A549 (cell line): ENCODE data around the gene TTBK2. TPM values are rescaled to one million over a fixed set of nuclear protein-coding genes. Genes with fewer than 3 reads are reported as not detected.

Source experiments
- ATAC-seq, 2 experiments: fragments of 200-7000 bp in 1 of 2; fragments of >200 bp in 1 of 2; cut with Nextera tagmentation in 1 of 2; cut with Tn5 transposase in 1 of 2; 3 replicates each; pipeline versions ENCODE4 v1.8.0 to v1.9.1; 2018 to 2020; ENCODE audit warnings: mild to moderate bottlenecking in 1 of 2, moderate library complexity in 1 of 2
- CTCF ChIA-PET: fragments of 300-600 bp; sonication (Branson Sonifier 250); formaldehyde crosslinking; extraction: SDS; loops from one replicate; lab custom pipeline; 2021; ENCODE audit warnings: antibody characterized with exemption, inconsistent platforms; lab: Yijun Ruan, JAX
- POLR2A ChIA-PET: fragments of 350-600 bp; formaldehyde crosslinking; extraction: SDS; loops from one replicate; lab custom pipeline; 2021; ENCODE audit warnings: antibody characterized with exemption, inconsistent platforms; lab: Yijun Ruan, JAX
- DNase-seq, 2 experiments: peaks; one replicate each; pipeline versions ENCODE4 v3.0.0 to v3.0.0-alpha.2; 2011 to 2016; ENCODE audit warnings: low read depth in 1 of 2, low spot score in 1 of 2
- FAIRE-seq: peaks from 2 replicates; lab custom pipeline; 2011; peaks lifted over from hg19 to GRCh38; lab: Jason Lieb, UNC
- H3K27ac ChIP-seq, 2 experiments: fragments of >200 bp; sonication (Bioruptor Twin); formaldehyde crosslinking; 3 replicates each; pipeline ENCODE4 v1.5.1; 2016 to 2017
- H3K4me1 ChIP-seq: fragments of >200 bp; sonication (Bioruptor Twin); formaldehyde crosslinking; 3 replicates; pipeline ENCODE4 v1.6.1; 2016
- H3K4me2 ChIP-seq: fragments of >200 bp; sonication (Bioruptor Twin); formaldehyde crosslinking; 3 replicates; pipeline ENCODE4 v1.6.1; 2016
- H3K4me3 ChIP-seq: fragments of >200 bp; sonication (Bioruptor Twin); formaldehyde crosslinking; 3 replicates; pipeline ENCODE4 v1.5.1; 2016
- H3K9me3 ChIP-seq: fragments of >200 bp; sonication (Bioruptor Twin); formaldehyde crosslinking; 3 replicates; pipeline ENCODE4 v1.6.1; 2016
- CBX2 ChIP-seq: fragments of 200-600 bp; sonication (generic); IDR thresholded peaks from 2 replicates; pipeline ENCODE4 v1.6.1; 2016; ENCODE audit warnings: low read depth, mild to moderate bottlenecking, borderline replicate concordance
- CEBPB ChIP-seq, 2 experiments: fragments of >200 bp in 1 of 2; sonication (Bioruptor Twin) in 1 of 2; formaldehyde crosslinking in 1 of 2; IDR thresholded peaks; 2 replicates each; pipeline ENCODE4 v1.6.1; 2012 to 2016
- EHF ChIP-seq: fragments of 250-450 bp; sonication (Bioruptor Pico); IDR thresholded peaks from 2 replicates; pipeline ENCODE4 v1.5.0; 2020; ENCODE audit warnings: mild to moderate bottlenecking
- EHMT2 ChIP-seq: fragments of 200-600 bp; sonication (generic); IDR thresholded peaks from 2 replicates; pipeline ENCODE4 v1.6.1; 2016; ENCODE audit warnings: antibody characterized with exemption, low read depth, mild to moderate bottlenecking, moderate library complexity
- EP300 ChIP-seq, 2 experiments: fragments of >200 bp; sonication (Bioruptor Twin); formaldehyde crosslinking; IDR thresholded peaks; 2 replicates in 1 of 2; 3 replicates in 1 of 2; pipeline ENCODE4 v1.6.1; 2016 to 2017
- FOSB ChIP-seq: fragments of 250-450 bp; sonication (Bioruptor Pico); IDR thresholded peaks from 2 replicates; pipeline ENCODE4 v1.5.0; 2020; ENCODE audit warnings: mild to moderate bottlenecking, moderate library complexity
- FOXS1 ChIP-seq: fragments of 250-450 bp; sonication (Bioruptor Pico); IDR thresholded peaks from 2 replicates; pipeline ENCODE4 v1.5.0; 2020; ENCODE audit warnings: mild to moderate bottlenecking, moderate library complexity
- GATA3 ChIP-seq: IDR thresholded peaks from 2 replicates; pipeline ENCODE4 v1.6.1; 2012; ENCODE audit warnings: borderline replicate concordance
- HOXA7 ChIP-seq: fragments of 250-450 bp; sonication (Bioruptor Pico); IDR thresholded peaks from 2 replicates; pipeline ENCODE4 v1.5.0; 2020; ENCODE audit warnings: mild to moderate bottlenecking, moderate library complexity
- JUNB ChIP-seq: fragments of >200 bp; sonication (Bioruptor Twin); formaldehyde crosslinking; IDR thresholded peaks from 2 replicates; pipeline ENCODE4 v1.6.1; 2016
- MAZ ChIP-seq: fragments of 150-350 bp; IDR thresholded peaks from 2 replicates; pipeline ENCODE4 v1.6.1; 2014; ENCODE audit warnings: antibody characterized with exemption, low read depth, low read length, borderline replicate concordance
- NPAS2 ChIP-seq: fragments of 250-450 bp; sonication (Bioruptor Pico); IDR thresholded peaks from 2 replicates; pipeline ENCODE4 v1.8.0; 2022; ENCODE audit warnings: mild to moderate bottlenecking, moderate library complexity, borderline replicate concordance
- PHF8 ChIP-seq: fragments of 200-600 bp; sonication (generic); IDR thresholded peaks from 2 replicates; pipeline ENCODE4 v1.6.1; 2016; ENCODE audit warnings: low read depth, mild to moderate bottlenecking, antibody characterized with exemption, moderate library complexity, borderline replicate concordance
- RAD21 ChIP-seq, 2 experiments: fragments of >200 bp in 1 of 2; sonication (Bioruptor Twin) in 1 of 2; formaldehyde crosslinking in 1 of 2; IDR thresholded peaks in 1 of 2; conservative IDR thresholded peaks in 1 of 2; 2 replicates in 1 of 2; 3 replicates in 1 of 2; pipeline ENCODE4 v1.6.1; 2012 to 2018; ENCODE audit warnings: inconsistent platforms in 1 of 2
- RARB ChIP-seq: fragments of 250-450 bp; sonication (Bioruptor Pico); IDR thresholded peaks from 2 replicates; pipeline ENCODE4 v1.8.0; 2021; ENCODE audit warnings: mild to moderate bottlenecking, moderate library complexity
- RCOR1 ChIP-seq: fragments of 150-350 bp; IDR thresholded peaks from 2 replicates; pipeline ENCODE4 v1.6.1; 2014; ENCODE audit warnings: antibody characterized with exemption, low read length, low read depth
- RNF2 ChIP-seq: fragments of 200-600 bp; sonication (generic); IDR thresholded peaks from 2 replicates; pipeline ENCODE4 v1.6.1; 2016; ENCODE audit warnings: low read depth, mild to moderate bottlenecking, antibody characterized with exemption, moderate library complexity, borderline replicate concordance
- SREBF2 ChIP-seq: fragments of 450-650 bp; IDR thresholded peaks from 2 replicates; pipeline ENCODE4 v1.6.1; 2014; ENCODE audit warnings: mild to moderate bottlenecking, moderate library complexity
- ZC3H11A ChIP-seq: fragments of 450-650 bp; IDR thresholded peaks from 2 replicates; pipeline ENCODE4 v1.6.1; 2014; ENCODE audit warnings: antibody characterized with exemption, mild to moderate bottlenecking
- ZFP36 ChIP-seq: fragments of 450-650 bp; IDR thresholded peaks from 2 replicates; pipeline ENCODE4 v1.6.1; 2014; ENCODE audit warnings: borderline replicate concordance; ENCODE audit not compliant: partially characterized antibody
- WGBS: methylation state at CpG from one replicate; pipeline ENCODE4 v1.1.6; 2017; ENCODE audit errors: missing lambda C conversion rate; 5-methylcytosine and 5-hydroxymethylcytosine counted together
- polyA plus RNA-seq, 4 experiments: library from polyadenylated mRNA; depleted of rRNA in 3 of 4; stranded (reverse); fragments of >200 nt; fragmentation: RNase III in 1 of 4; extraction: RNeasy Plus Mini Kit Qiagen cat#74134 plus additional on column Dnase treatment in 1 of 4; gene quantifications; 2 replicates in 3 of 4; 3 replicates in 1 of 4; pipeline ENCODE4 v1.2.3, GENCODE V29; 2011 to 2017
- TF ChIP-seq, protein P1 (sequence below): fragments of >200 bp; sonication (Bioruptor Twin); formaldehyde crosslinking; IDR thresholded peaks from 3 replicates; pipeline ENCODE4 v1.5.1; 2016
- TF ChIP-seq, protein P2 (sequence below): fragments of >200 bp; sonication (Bioruptor Twin); formaldehyde crosslinking; IDR thresholded peaks from 2 replicates; pipeline ENCODE4 v1.6.1; 2016
- TF ChIP-seq, protein P3 (sequence below): IDR thresholded peaks from 2 replicates; pipeline ENCODE4 v1.6.1; 2012; ENCODE audit warnings: low read depth, borderline replicate concordance
- TF ChIP-seq, protein P4 (sequence below): fragments of 150-350 bp; IDR thresholded peaks from 2 replicates; pipeline ENCODE4 v1.6.1; 2014; ENCODE audit warnings: low read depth, mild to moderate bottlenecking, low read length
- TF ChIP-seq, protein P5 (sequence below): fragments of 450-650 bp; IDR thresholded peaks from 2 replicates; pipeline ENCODE4 v1.6.1; 2014; ENCODE audit warnings: antibody characterized with exemption

Gene TTBK2
- polyA plus RNA-seq, 2 of the 4 experiments (the other 2 are of a cell fraction): 2.3 to 5.6 TPM

DNA sequence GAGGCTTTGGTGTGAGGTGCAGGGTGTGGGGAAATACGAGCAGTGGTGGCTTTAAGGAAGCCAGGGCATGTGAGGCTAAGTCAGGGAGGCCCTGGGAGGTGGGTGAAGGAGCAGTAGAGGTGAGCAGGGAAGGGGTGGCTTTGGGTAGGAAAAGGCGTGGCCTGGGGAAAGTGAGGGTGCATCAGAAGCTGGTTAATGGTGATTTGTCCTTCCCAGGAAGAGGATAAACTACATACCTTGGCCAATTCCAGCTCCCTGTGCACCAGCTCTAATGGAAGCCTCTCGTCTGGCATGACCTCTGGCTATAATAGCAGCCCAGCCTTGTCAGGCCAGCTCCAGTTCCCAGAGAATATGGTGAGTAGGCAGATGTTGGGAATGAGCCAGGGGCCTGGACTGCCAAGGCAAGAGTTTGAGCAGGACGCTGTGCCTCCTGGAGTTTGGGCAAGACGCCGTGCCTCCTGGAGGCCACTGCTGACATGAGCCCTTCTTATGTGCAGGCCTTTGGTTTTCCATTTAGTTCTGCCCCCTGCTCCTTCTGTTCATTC is 225.0 kb downstream of the TTBK2 start (continued):
- TF ChIP-seq RCOR1 (no peak), PHF8 (no peak), EHF (no peak), CBX2 (no peak), EP300 (IDR thresholded peaks at IDR 0.05) (no peak), EHMT2 (no peak), RNF2 (no peak)
- TF ChIP-seq, protein P1, sequence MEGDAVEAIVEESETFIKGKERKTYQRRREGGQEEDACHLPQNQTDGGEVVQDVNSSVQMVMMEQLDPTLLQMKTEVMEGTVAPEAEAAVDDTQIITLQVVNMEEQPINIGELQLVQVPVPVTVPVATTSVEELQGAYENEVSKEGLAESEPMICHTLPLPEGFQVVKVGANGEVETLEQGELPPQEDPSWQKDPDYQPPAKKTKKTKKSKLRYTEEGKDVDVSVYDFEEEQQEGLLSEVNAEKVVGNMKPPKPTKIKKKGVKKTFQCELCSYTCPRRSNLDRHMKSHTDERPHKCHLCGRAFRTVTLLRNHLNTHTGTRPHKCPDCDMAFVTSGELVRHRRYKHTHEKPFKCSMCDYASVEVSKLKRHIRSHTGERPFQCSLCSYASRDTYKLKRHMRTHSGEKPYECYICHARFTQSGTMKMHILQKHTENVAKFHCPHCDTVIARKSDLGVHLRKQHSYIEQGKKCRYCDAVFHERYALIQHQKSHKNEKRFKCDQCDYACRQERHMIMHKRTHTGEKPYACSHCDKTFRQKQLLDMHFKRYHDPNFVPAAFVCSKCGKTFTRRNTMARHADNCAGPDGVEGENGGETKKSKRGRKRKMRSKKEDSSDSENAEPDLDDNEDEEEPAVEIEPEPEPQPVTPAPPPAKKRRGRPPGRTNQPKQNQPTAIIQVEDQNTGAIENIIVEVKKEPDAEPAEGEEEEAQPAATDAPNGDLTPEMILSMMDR: no peak

DNA sequence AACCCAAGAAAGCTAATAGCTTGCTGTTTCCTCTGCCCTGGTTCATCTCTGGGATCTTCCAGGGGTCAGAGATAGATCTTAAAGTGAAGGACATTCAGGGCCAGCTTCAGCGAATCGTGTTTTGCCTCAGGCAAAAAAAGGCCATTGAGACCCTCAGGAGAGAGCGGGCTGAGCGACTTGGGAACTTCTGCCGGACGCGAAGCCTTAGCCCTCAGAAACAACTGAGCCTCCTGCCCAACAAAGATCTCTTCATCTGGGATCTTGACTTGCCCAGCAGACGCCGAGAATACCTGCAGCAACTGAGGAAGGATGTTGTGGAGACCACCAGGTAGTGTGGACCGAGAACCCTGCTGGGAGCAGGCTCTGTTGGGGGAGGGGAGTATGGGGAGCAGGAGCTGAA is 226.2 kb downstream of the TTBK2 start:
- DNase-seq (no peak), FAIRE-seq (no peak), ATAC-seq (no peak)
- Histone ChIP-seq H3K4me1 (no peaks in the 10 kb centered on the region), H3K27ac (no peak overlapping the region), H3K4me2 (no peak overlapping the region), H3K4me3 (no peak overlapping the region), H3K9me3 (no peaks in the 10 kb centered on the region)
- TF ChIP-seq CEBPB (IDR thresholded peaks at IDR 0.05) (no peak), RNF2 (no peak), EHF (no peak), MAZ (no peak), NPAS2 (no peak), RARB (CRISPR knock-in tag) (no peak), ZFP36 (no peak), FOSB (CRISPR knock-in tag) (no peak)
- TF ChIP-seq, protein P2, sequence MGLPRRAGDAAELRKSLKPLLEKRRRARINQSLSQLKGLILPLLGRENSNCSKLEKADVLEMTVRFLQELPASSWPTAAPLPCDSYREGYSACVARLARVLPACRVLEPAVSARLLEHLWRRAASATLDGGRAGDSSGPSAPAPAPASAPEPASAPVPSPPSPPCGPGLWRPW: no peak
- TF ChIP-seq, protein P3, sequence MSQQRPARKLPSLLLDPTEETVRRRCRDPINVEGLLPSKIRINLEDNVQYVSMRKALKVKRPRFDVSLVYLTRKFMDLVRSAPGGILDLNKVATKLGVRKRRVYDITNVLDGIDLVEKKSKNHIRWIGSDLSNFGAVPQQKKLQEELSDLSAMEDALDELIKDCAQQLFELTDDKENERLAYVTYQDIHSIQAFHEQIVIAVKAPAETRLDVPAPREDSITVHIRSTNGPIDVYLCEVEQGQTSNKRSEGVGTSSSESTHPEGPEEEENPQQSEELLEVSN: no peak
- TF ChIP-seq, protein P4, sequence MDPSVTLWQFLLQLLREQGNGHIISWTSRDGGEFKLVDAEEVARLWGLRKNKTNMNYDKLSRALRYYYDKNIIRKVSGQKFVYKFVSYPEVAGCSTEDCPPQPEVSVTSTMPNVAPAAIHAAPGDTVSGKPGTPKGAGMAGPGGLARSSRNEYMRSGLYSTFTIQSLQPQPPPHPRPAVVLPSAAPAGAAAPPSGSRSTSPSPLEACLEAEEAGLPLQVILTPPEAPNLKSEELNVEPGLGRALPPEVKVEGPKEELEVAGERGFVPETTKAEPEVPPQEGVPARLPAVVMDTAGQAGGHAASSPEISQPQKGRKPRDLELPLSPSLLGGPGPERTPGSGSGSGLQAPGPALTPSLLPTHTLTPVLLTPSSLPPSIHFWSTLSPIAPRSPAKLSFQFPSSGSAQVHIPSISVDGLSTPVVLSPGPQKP: no peak
- CTCF ChIA-PET: interaction anchor here (0.7 to 1.0 kb wide), 3 partner anchors 9 to 14 kb away, joined by 3 to 4 read pairs (median 3); no protein-coding TSS in a partner anchor
- WGBS: 95% methylated on average over 10 of the region's 10 CpGs
- POLR2A ChIA-PET: no interaction called here

DNA sequence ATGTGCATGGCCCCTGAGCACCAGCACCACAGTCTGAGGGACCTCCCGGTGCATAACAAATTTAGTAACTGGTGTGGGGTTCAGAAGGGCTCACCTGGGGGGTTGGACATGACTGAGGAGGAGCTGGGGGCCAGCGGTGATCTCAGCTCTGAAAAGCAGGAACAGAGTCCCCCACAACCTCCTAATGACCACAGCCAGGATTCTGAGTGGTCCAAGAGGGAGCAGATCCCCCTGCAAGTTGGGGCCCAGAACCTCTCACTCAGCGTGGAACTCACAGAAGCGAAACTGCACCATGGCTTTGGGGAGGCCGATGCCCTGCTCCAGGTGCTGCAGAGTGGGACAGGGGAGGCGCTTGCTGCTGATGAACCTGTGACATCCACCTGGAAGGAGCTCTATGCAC is 226.6 kb downstream of the TTBK2 start:
- WGBS: 88% methylated on average over 3 of the region's 6 CpGs
- TF ChIP-seq, protein P3: no peak
- no peak for TF ChIP-seq RARB (CRISPR knock-in tag)
- no peak for TF ChIP-seq CEBPB (IDR thresholded peaks at IDR 0.05)
- no peak for TF ChIP-seq SREBF2
- no peak for TF ChIP-seq JUNB
- TF ChIP-seq GATA3: no peak
- no peak for TF ChIP-seq CBX2
- no peak for TF ChIP-seq MAZ
- no peak for TF ChIP-seq NPAS2
- TF ChIP-seq ZC3H11A: no peak
- TF ChIP-seq, protein P5, sequence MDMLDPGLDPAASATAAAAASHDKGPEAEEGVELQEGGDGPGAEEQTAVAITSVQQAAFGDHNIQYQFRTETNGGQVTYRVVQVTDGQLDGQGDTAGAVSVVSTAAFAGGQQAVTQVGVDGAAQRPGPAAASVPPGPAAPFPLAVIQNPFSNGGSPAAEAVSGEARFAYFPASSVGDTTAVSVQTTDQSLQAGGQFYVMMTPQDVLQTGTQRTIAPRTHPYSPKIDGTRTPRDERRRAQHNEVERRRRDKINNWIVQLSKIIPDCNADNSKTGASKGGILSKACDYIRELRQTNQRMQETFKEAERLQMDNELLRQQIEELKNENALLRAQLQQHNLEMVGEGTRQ: no peak
- TF ChIP-seq RAD21 (conservative IDR thresholded peaks at IDR 0.05 in 1 of 2, IDR thresholded peaks at IDR 0.05 in 1 of 2): no peak
- TF ChIP-seq FOXS1: no peak
- no peak for TF ChIP-seq HOXA7 (CRISPR knock-in tag)
- TF ChIP-seq, protein P1: no peak

More for the DNA sequence above, 226.6 kb downstream of the TTBK2 start:
- no peak overlapping the region for H3K4me2 ChIP-seq
- FAIRE-seq: no peak
- no peaks in the 10 kb centered on the region for H3K4me1 ChIP-seq
- CTCF ChIA-PET: interaction anchor here (0.6 to 1.0 kb wide), 3 partner anchors 9 to 62 kb away, joined by 3 to 4 read pairs (median 3); no protein-coding TSS in a partner anchor
- H3K27ac ChIP-seq: no peak overlapping the region
- POLR2A ChIA-PET: no interaction called here
- H3K4me3 ChIP-seq: no peak overlapping the region
- no peak for ATAC-seq
- no peaks in the 10 kb centered on the region for H3K9me3 ChIP-seq
- no peak for DNase-seq
